8988T (cell line): Measurements from ENCODE around the gene ZFPL1.

Source experiments
- DNase-seq: peaks from one replicate; pipeline ENCODE4 v3.0.0; 2011

The ZFPL1 gene

GRCh38 chr11:65095974-65096806 is 12.2 kb downstream of the ZFPL1 start, which contains the start of gene VPS51:
Gene VPS51, plus strand, starts transcription at chr11:65096214. Its CDS starts 37 bp downstream, at chr11:65096251.
- DNase-seq = peak; percentile 94

GRCh38 chr11:65096926-65097325 is 12.9 kb downstream of the ZFPL1 start:
- DNase-seq = no peak

- no peak for DNase-seq
Observed at GRCh38 chr11:65100674-65101350, 16.8 kb downstream of the ZFPL1 start.

GRCh38 chr11:65102142-65103095 is 18.4 kb downstream of the ZFPL1 start:
- DNase-seq = no peak

GRCh38 chr11:65103476-65103875 is 19.5 kb downstream of the ZFPL1 start:
- DNase-seq = no peak

- DNase-seq = no peak
Observed at GRCh38 chr11:65104628-65105027, 20.6 kb downstream of the ZFPL1 start.

GRCh38 chr11:65107078-65107477 is 23.1 kb downstream of the ZFPL1 start:
- DNase-seq = no peak

GRCh38 chr11:65107751-65108468 is 23.9 kb downstream of the ZFPL1 start:
- DNase-seq = no peak

- DNase-seq = no peak
Observed at GRCh38 chr11:65108469-65109123, 24.6 kb downstream of the ZFPL1 start.

- no peak for DNase-seq
Observed at GRCh38 chr11:65109231-65110198, 25.5 kb downstream of the ZFPL1 start.

GRCh38 chr11:65110354-65110861 is 26.4 kb downstream of the ZFPL1 start:
- peak; percentile 98 for DNase-seq

- no peak for DNase-seq
Observed at GRCh38 chr11:65111159-65111743, 27.2 kb downstream of the ZFPL1 start.

GRCh38 chr11:65111744-65112545 is 27.9 kb downstream of the ZFPL1 start, which contains the start of gene TM7SF2:
Gene TM7SF2, plus strand, starts transcription at chr11:65111872. Its CDS starts 144 bp downstream, at chr11:65112016.
- DNase-seq = peak; percentile 99

GRCh38 chr11:65112546-65113360 is 28.7 kb downstream of the ZFPL1 start:
- peak; percentile 82 for DNase-seq

GRCh38 chr11:65113361-65113756 is 29.3 kb downstream of the ZFPL1 start:
- no peak for DNase-seq

GRCh38 chr11:65113839-65114238 is 29.8 kb downstream of the ZFPL1 start:
- DNase-seq = no peak

- no peak for DNase-seq
Observed at GRCh38 chr11:65114538-65115171, 30.6 kb downstream of the ZFPL1 start.
